NCI-H2081 (cell line): ENCODE results near the gene YPEL3.
"Not testable (repeated sequence)": the region's sequence is repeated elsewhere in the genome, so short reads cannot be mapped to it uniquely, and the experiment has no call there.

Experiments
- DNase-seq, 2 experiments: peaks; one replicate each; lab custom pipeline; 2025; lab: John Stamatoyannopoulos, UW

YPEL3 gene

GRCh38 chr16:30096105-30096861, at the start of gene YPEL3:
Gene YPEL3, minus strand, starts transcription at chr16:30096213. Its CDS starts 731 bp downstream, at chr16:30095482.
- peak; percentile 70 to 84 for DNase-seq

GRCh38 chr16:30145657-30146056, 49.6 kb upstream of the YPEL3 start:
- no peak for DNase-seq

GRCh38 chr16:30144917-30145316, 48.9 kb upstream of the YPEL3 start:
- DNase-seq: no peak

GRCh38 chr16:30144017-30144416, 48.0 kb upstream of the YPEL3 start:
- DNase-seq: no peak

- no peak for DNase-seq
These were observed 47.3 kb upstream of the YPEL3 start for GRCh38 chr16:30143347-30143702.

- no peak for DNase-seq
These were observed 46.8 kb upstream of the YPEL3 start for GRCh38 chr16:30142672-30143346.

- no peak for DNase-seq
These were observed 45.7 kb upstream of the YPEL3 start for GRCh38 chr16:30141750-30142149.

GRCh38 chr16:30139583-30140481, 43.8 kb upstream of the YPEL3 start:
- no peak for DNase-seq

GRCh38 chr16:30137897-30138296, 41.9 kb upstream of the YPEL3 start:
- no peak for DNase-seq

- no peak for DNase-seq
These were observed 41.1 kb upstream of the YPEL3 start for GRCh38 chr16:30136971-30137605.

GRCh38 chr16:30132591-30132990, 36.6 kb upstream of the YPEL3 start:
- no peak for DNase-seq

- DNase-seq: peak; percentile 23 to 71
These were observed 36.0 kb upstream of the YPEL3 start for GRCh38 chr16:30131869-30132475.

GRCh38 chr16:30127993-30128392, 32.0 kb upstream of the YPEL3 start:
- DNase-seq: no peak

- DNase-seq: not testable (repeated sequence)
These were observed 29.7 kb upstream of the YPEL3 start for GRCh38 chr16:30125690-30126089.

- DNase-seq: no peak
These were observed 29.0 kb upstream of the YPEL3 start for GRCh38 chr16:30124985-30125379.

- DNase-seq: peak in 1 of 2 experiments; percentile 40
These were observed 26.7 kb upstream of the YPEL3 start for GRCh38 chr16:30122604-30123160.

- no peak for DNase-seq
These were observed 25.9 kb upstream of the YPEL3 start for GRCh38 chr16:30121741-30122571.

GRCh38 chr16:30120340-30121105, 24.5 kb upstream of the YPEL3 start:
- no peak for DNase-seq

- no peak for DNase-seq
These were observed 23.4 kb upstream of the YPEL3 start for GRCh38 chr16:30119428-30119827.

- no peak for DNase-seq
These were observed 21.8 kb upstream of the YPEL3 start for GRCh38 chr16:30117768-30118167.
